IPS-NIHi7 (cell line): Measurements from ENCODE around the gene HECTD3.
"Not testable (repeated sequence)": the region's sequence is repeated elsewhere in the genome, so short reads cannot be mapped to it uniquely, and the experiment has no call there.

Experiments
- DNase-seq: peaks from one replicate; pipeline ENCODE4 v3.0.0; 2012; ENCODE audit warnings: mixed read lengths; ENCODE audit errors: extremely low spot score

HECTD3 gene

GRCh38 chr1:45014321-45015028 lies 3.4 kb upstream of the HECTD3 start:
- peak; percentile 80 for DNase-seq

GRCh38 chr1:45013551-45014209 lies 2.6 kb upstream of the HECTD3 start:
- no peak for DNase-seq

- peak; percentile 60 for DNase-seq
These were observed 1.6 kb upstream of the HECTD3 start for GRCh38 chr1:45012639-45013278.

- peak; percentile 97 for DNase-seq
These were observed 914 bp upstream of the HECTD3 start, which contains the start of gene UROD for GRCh38 chr1:45011837-45012638. Gene UROD (plus strand): TSS chr1:45012254. CDS start chr1:45012266, 12 bp downstream.

- DNase-seq = peak; percentile 48
These were observed 919 bp downstream of the HECTD3 start for GRCh38 chr1:45009956-45010854.

GRCh38 chr1:45009296-45009865 lies 1.7 kb downstream of the HECTD3 start:
- DNase-seq = no peak

- DNase-seq = no peak
These were observed 2.6 kb downstream of the HECTD3 start for GRCh38 chr1:45008516-45008915.

- no peak for DNase-seq
These were observed 3.0 kb downstream of the HECTD3 start for GRCh38 chr1:45008076-45008475.

GRCh38 chr1:45007311-45007710 lies 3.8 kb downstream of the HECTD3 start:
- no peak for DNase-seq

GRCh38 chr1:45005761-45006160 lies 5.4 kb downstream of the HECTD3 start:
- DNase-seq = no peak

GRCh38 chr1:45004281-45004920 lies 6.7 kb downstream of the HECTD3 start:
- no peak for DNase-seq

- no peak for DNase-seq
These were observed 7.4 kb downstream of the HECTD3 start for GRCh38 chr1:45003741-45004140.

- no peak for DNase-seq
These were observed 8.2 kb downstream of the HECTD3 start for GRCh38 chr1:45002650-45003645.

GRCh38 chr1:45001576-45001975 lies 9.5 kb downstream of the HECTD3 start:
- not testable (repeated sequence) for DNase-seq

- DNase-seq = no peak
These were observed 10.1 kb downstream of the HECTD3 start for GRCh38 chr1:45001011-45001481.

GRCh38 chr1:44999232-44999631 lies 11.9 kb downstream of the HECTD3 start:
- DNase-seq = no peak

GRCh38 chr1:44995467-44996238 lies 15.5 kb downstream of the HECTD3 start:
- no peak for DNase-seq
